ENCODE measurements around the gene CD8B.
"Not testable (repeated sequence)": the region's sequence is repeated elsewhere in the genome, so short reads cannot be mapped to it uniquely, and the experiment has no call there.

The CD8B gene

DNA sequence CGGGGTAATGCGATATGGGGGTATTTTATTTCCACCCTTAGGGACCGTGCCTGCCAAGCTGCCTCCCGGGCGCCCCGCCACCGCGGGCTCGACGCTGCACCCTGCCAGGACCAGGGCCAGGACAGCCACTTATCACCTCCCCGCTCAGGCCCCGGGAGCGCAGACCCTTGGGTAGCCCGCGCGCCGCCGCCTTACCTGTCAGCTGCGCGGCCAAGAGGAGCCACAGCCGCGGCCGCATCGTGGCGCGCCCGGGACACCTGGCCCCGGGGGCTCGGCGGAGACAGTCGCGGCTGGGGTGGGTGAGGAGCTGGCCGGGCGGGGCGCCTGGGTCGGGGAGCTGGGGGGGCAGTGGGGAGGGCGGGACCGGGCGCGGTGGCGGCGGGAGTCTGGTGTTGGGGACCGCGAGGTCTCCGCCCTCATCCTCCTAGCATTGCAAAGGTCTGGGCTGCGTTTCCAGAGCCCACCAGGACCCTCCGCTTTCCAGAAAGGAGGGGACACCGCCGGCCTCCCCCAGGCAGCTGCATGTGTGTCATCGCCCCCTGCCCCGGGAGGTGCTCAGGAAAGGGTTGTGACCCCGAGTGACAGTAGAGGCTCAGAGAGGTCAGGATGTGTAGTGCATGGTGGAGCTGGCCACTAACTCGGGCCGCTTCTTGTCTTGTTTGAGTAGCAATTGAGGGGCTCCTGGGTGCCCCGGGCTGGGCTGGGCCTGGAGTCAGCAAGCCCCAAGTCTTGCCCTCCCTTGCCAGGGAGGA, at the start of gene CD8B:
TSS of gene CD8B (minus strand) at position 259 of the 752 bp plus-strand sequence. CDS start at position 238, 21 bp downstream.
- DNase-seq: not testable (repeated sequence)

DNA sequence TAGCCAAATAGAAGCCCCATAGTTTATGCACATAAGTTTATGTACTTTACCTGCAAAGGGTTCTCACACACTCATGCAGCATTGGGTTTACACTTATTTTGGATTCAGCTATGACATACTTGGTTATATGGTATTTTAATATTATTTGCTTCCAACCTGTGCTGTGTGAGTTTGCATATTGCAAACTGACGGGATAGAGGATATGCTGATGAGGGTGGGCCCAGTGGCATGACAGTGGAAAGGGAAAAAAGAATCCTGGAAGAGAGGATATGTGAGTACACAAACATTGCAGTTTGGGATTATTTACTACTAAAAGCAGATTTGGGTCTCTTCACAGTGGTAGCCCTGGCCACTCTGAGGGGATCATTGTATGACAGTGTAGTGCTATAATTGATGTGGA, 44.2 kb upstream of the CD8B start:
- not testable (repeated sequence) for DNase-seq

- not testable (repeated sequence) for DNase-seq
Measured at GRCh38 chr2:86900687-86901086, 39.0 kb upstream of the CD8B start.

GRCh38 chr2:86886026-86886425, 24.3 kb upstream of the CD8B start:
- not testable (repeated sequence) for DNase-seq

DNA sequence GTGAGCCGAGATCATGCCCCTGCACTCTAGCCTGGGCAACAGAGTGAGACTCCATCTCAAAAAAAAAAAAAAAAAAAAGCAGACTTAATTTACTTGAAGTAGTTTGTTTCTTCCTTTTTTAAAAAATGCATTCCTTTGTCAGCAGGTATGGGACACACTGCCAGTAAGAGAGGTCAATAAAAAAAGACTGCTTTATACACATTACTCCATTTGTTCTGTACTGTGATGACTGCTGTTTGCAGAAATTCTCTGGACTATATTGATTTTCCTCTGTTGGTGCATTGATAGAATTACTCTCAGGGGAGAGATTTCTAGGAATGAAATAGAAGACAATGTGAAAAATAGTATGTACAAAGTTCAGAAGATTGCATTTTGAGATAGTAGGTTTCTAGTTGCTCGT, 21.2 kb upstream of the CD8B start:
- not testable (repeated sequence) for DNase-seq

GRCh38 chr2:86882118-86882665, 20.5 kb upstream of the CD8B start:
- DNase-seq: not testable (repeated sequence)

DNA sequence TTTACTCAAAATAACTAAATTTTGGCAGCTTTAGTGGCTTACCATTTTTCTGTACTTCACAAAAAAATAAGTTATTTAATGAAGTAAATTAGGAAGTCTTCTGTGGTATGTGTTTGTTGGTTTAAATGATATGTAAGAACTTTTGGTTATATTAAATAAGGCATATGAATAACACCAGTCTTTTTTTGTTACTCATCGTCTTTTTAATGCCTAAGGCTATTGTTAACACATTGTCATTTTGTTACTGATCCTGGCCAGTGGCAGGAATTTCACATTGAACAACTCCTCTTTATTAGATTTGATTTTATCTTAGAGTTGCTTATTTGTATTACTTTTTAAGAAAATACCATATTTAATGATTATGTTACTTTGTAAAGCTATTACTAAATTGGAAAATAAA, 17.3 kb upstream of the CD8B start:
- DNase-seq: not testable (repeated sequence)

DNA sequence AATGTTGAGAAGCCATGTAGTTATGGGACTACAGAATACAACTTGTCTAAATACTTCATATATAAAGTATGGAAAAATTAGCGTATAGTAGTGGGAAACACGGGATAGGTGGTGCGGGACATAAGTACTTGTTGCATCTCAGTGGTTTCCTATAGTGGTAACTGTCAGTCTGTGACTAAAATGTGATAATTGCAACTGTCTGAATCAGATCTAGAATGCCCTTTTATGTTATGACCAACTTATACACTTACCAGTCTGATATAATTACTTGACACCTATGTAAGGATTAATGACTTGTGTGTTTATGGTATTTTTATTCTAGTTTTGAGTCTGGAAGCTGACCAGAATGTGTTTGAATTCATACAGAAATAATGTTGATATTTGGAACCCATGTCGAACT, 9.3 kb upstream of the CD8B start:
- DNase-seq: not testable (repeated sequence)

DNA sequence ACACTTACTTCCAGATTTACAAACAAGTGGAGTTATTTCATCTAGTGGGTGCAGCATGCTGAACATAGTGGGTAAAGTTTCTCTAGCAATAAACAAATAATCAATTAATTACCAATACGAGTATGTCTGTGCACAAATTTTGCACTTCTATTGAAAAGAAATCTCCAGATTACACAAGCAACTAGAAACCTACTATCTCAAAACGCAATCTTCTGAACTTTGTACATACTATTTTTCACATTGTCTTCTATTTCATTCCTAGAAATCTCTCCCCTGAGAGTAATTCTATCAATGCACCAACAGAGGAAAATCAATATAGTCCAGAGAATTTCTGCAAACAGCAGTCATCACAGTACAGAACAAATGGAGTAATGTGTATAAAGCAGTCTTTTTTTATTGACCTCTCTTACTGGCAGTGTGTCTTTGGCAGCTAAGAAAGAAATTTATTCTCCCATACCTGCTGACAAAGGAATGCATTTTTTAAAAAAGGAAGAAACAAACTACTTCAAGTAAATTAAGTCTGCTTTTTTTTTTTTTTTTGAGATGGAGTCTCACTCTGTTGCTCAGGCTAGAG, 7.3 kb upstream of the CD8B start:
- DNase-seq: not testable (repeated sequence)

GRCh38 chr2:86862380-86862703, 656 bp upstream of the CD8B start:
- DNase-seq: not testable (repeated sequence)

- DNase-seq: not testable (repeated sequence)
Measured at GRCh38 chr2:86861175-86861574, 511 bp downstream of the CD8B start.

DNA sequence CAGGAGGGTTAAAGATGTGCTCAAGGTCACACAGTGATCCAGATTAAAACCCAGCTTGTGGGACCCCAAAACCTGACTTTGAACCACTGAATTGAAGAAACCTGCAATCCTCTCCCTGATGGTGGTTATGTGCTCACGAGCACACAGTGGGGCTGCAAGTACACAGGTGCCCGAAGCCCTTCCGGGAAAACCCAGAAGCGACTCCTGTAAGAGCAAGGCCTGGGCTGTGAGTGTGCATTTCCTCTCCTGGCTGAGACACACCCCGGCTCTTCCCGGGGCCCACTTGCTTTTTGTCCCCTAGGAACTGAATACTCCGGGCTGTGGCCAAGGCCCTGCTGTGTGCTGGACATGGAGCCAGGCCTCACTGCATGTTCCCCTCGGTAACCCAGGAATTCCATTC, 1.1 kb downstream of the CD8B start:
- not testable (repeated sequence) for DNase-seq

GRCh38 chr2:86857688-86858087, 4.0 kb downstream of the CD8B start:
- DNase-seq: not testable (repeated sequence)

DNA sequence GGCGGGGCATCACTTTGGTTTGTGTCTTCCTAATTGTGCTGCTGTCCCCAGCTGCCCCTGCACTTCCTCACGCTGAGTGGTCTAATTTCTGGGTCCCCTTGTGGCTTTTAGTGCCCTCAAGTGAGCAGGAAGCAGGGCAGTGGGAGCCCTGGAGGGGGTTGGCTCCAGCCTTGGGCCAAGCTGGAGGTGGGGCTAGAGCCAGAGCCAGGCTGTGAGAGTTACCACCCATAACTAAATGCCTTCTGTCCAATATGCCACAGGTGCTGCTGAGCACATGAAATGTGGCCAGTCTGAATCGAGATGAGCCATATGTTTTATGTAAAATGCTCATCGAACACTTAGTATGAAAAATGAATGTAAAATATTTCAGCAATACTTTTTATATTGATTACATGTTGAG, 5.2 kb downstream of the CD8B start:
- not testable (repeated sequence) for DNase-seq

DNA sequence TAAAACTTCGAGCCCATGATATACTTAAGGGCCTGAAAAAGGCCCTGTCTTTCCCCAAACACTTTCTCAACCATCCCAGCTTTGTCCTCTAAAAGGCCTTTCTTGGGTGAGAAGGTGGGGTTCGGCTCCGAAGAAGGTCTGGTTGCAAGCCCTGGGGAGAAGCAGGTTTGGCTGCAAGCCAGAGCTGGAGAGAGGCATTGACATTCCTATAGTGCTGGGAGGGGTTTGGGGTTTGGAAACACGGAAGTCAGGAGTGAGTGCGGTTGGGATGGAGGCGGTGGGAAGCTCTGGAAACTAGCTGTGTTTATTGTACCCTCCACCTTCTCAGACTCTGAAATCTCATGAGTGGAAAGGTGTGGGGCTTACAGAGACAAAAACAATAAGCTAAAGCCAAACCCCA, 5.7 kb downstream of the CD8B start:
- not testable (repeated sequence) for DNase-seq

- DNase-seq: not testable (repeated sequence)
Measured at GRCh38 chr2:86851581-86851980, 10.1 kb downstream of the CD8B start.

GRCh38 chr2:86842607-86843234, 19.0 kb downstream of the CD8B start:
- not testable (repeated sequence) for DNase-seq

GRCh38 chr2:86841330-86841729, 20.4 kb downstream of the CD8B start:
- not testable (repeated sequence) for DNase-seq

GRCh38 chr2:86839871-86840548, 21.7 kb downstream of the CD8B start:
- DNase-seq: not testable (repeated sequence)

- DNase-seq: not testable (repeated sequence)
Measured at GRCh38 chr2:86839455-86839854, 22.2 kb downstream of the CD8B start.

- DNase-seq: not testable (repeated sequence)
Measured at GRCh38 chr2:86837714-86838113, 24.0 kb downstream of the CD8B start.

GRCh38 chr2:86836915-86837695, 24.6 kb downstream of the CD8B start:
- not testable (repeated sequence) for DNase-seq
